ENCODE measurements around the gene RFWD3.
A peak's percentile ranks its signal among the peaks of the same experiment; 100 is the strongest.

The RFWD3 gene

DNA sequence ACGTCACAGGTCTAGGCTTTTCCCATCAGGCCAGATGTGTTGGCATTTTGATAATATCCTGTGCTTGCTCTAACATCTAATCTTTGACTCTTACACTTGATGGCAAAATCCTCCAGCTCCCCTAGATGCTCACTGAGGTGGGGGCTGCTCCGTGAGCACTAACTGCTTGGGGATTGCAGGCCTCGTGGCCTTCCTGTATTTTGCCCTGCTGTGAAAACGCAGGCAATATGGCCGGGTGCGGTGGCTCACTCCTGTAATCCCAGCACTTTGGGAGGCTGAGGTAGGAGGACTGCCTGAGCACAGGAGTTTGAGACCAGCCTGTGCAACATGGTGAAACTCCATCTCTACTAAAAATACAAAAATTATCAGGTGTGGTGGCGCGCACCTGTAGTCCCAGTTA, 43.7 kb upstream of the RFWD3 start:
- H3K27me3 ChIP-seq (replicated peaks; ENCODE audit: control insufficient read depth, insufficient read depth, low read length) = no peaks in the 10 kb centered on the region; the same call in 1 of the 2 replicates
- no peak for DNase-seq (ENCODE audit: extremely low read depth, insufficient read length)
- TF ChIP-seq, protein P1, sequence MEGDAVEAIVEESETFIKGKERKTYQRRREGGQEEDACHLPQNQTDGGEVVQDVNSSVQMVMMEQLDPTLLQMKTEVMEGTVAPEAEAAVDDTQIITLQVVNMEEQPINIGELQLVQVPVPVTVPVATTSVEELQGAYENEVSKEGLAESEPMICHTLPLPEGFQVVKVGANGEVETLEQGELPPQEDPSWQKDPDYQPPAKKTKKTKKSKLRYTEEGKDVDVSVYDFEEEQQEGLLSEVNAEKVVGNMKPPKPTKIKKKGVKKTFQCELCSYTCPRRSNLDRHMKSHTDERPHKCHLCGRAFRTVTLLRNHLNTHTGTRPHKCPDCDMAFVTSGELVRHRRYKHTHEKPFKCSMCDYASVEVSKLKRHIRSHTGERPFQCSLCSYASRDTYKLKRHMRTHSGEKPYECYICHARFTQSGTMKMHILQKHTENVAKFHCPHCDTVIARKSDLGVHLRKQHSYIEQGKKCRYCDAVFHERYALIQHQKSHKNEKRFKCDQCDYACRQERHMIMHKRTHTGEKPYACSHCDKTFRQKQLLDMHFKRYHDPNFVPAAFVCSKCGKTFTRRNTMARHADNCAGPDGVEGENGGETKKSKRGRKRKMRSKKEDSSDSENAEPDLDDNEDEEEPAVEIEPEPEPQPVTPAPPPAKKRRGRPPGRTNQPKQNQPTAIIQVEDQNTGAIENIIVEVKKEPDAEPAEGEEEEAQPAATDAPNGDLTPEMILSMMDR (IDR thresholded peaks at IDR 0.05; ENCODE audit: insufficient read depth, low read length, poor library complexity, severe bottlenecking) = no peak
- no peaks in the 10 kb centered on the region for H3K36me3 ChIP-seq (ENCODE audit: control insufficient read depth, insufficient read depth, low read length)
- no peak overlapping the region for H3K4me3 ChIP-seq (replicated peaks; ENCODE audit: low read depth, low read length)

DNA sequence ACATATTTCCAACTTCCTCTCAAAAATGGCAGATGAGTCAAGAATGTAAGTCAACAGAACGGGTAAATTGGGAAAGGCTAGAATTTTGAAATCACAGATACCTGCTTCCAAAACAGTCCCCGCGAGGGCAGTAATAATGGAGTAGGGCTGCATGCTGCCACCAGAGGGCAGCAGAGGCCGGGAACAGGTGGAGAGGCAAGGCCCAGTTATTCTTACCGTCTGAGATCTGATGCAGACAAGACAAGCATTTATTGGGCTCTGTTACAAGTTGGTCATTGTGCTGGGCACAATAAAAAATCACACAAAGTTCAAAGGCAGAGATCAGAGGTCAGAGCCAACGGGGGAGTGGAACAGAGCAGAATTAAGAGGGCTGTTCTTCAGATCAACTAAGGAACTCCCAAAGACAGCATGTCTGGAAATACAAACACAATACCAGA, 42.8 kb upstream of the RFWD3 start:
- TF ChIP-seq, protein P1 (IDR thresholded peaks at IDR 0.05; ENCODE audit: insufficient read depth, low read length, poor library complexity, severe bottlenecking) = peak; percentile 94
- Histone ChIP-seq H3K27me3 (replicated peaks; ENCODE audit: control insufficient read depth, insufficient read depth, low read length) (no peaks in the 10 kb centered on the region; the same call in 1 of the 2 replicates), H3K36me3 (ENCODE audit: control insufficient read depth, insufficient read depth, low read length) (no peaks in the 10 kb centered on the region), H3K4me3 (replicated peaks; ENCODE audit: low read depth, low read length) (no peak overlapping the region)
- DNase-seq (ENCODE audit: extremely low read depth, insufficient read length) = no peak

DNA sequence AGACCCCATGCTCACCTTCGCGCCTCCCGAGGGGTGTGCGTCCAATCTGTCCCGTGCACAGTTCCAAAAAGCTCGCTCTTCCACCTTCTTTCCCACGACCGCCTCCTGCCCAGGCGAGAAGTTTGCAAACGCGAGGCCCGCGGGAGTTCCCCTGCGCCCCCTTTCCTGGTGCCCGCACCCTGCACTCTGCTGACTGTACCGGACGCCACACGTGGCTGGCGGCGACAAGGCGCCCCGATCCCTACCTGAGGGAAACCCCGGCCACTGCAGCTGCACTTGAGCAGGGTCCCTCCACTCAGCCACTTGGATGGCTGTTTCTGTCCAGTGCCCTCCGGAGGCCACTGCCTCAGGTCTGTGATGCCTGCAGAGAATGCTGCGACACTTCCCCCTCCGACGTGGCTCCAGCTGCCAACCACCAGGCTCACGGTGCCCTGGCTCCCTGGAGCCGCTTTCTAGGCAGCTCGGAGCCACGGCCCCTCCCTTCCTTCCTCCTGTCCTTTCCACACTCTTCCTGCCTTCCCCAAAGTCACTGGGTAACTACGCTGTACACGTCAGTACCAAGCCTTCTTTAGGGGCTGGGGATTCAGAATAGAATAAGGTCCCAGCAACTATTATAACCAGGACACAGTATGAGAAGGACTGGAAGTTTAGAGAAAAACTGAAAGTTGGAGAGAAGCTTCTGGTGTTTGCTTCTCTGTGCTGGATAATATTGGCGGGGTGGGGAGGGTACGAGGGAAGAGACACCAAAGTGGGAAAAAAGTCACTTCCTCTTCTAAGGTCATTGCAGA, 34.0 kb upstream of the RFWD3 start, which contains the start of gene MLKL:
MLKL (minus strand) TSS at position 425 of the 788 bp plus-strand sequence. CDS start 5,105 bp downstream, outside the sequence.
- Histone ChIP-seq H3K36me3 (ENCODE audit: control insufficient read depth, insufficient read depth, low read length) (no peaks in the 10 kb centered on the region), H3K27me3 (replicated peaks; ENCODE audit: control insufficient read depth, insufficient read depth, low read length) (no peaks in the 10 kb centered on the region), H3K4me3 (replicated peaks; ENCODE audit: low read depth, low read length) (peak within 1 kb of the TSS; percentile 88)
- DNase-seq (ENCODE audit: extremely low read depth, insufficient read length) = peak; percentile 74
- TF ChIP-seq, protein P1 (IDR thresholded peaks at IDR 0.05; ENCODE audit: insufficient read depth, low read length, poor library complexity, severe bottlenecking) = peak; percentile 15

DNA sequence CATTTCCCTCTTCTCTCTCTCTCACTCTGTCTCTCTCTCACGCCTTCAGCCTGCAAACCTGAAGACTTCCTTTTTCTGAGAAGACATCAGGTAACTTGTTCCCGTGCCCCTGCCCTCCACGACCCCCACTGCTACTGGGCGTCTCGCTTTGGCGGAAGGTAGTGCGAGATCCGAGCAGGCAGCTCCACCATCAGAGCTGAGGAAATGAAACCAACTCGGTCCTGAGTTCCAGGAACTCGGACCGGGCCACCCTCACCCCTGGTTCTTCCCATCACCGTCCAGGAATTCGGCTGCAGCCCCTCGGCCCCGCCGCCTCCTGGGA, 33.4 kb upstream of the RFWD3 start:
- H3K27me3 ChIP-seq (replicated peaks; ENCODE audit: control insufficient read depth, insufficient read depth, low read length) = no peaks in the 10 kb centered on the region
- peak overlapping the region; percentile 88 for H3K4me3 ChIP-seq (replicated peaks; ENCODE audit: low read depth, low read length)
- DNase-seq (ENCODE audit: extremely low read depth, insufficient read length) = no peak
- TF ChIP-seq, protein P1 (IDR thresholded peaks at IDR 0.05; ENCODE audit: insufficient read depth, low read length, poor library complexity, severe bottlenecking) = no peak
- peaks cover 2% of the 10 kb centered on the region; the same call in 1 of the 2 replicates for H3K36me3 ChIP-seq (ENCODE audit: control insufficient read depth, insufficient read depth, low read length)

DNA sequence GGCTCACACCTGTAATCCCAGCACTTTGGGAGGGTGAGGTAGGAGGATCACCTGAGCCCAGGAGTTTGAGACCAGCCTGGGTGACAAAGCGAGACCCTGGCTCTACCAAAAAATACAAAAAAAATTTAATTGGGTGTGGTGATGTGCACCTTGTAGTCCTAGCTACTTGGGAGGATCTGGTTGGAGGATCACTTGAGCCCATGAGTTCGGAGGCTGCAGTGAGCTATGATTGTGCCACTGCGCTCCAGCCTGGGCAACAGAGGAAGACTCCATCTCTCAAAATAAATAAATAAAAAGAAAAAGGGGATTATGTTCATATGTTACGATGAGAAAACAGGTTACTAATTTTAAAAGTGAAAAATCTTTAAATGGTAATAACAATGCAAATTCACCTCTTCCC, 33.0 kb upstream of the RFWD3 start:
- DNase-seq (ENCODE audit: extremely low read depth, insufficient read length) = no peak
- peaks cover 2% of the 10 kb centered on the region for H3K36me3 ChIP-seq (ENCODE audit: control insufficient read depth, insufficient read depth, low read length)
- TF ChIP-seq, protein P1 (IDR thresholded peaks at IDR 0.05; ENCODE audit: insufficient read depth, low read length, poor library complexity, severe bottlenecking) = no peak
- no peaks in the 10 kb centered on the region for H3K27me3 ChIP-seq (replicated peaks; ENCODE audit: control insufficient read depth, insufficient read depth, low read length)
- H3K4me3 ChIP-seq (replicated peaks; ENCODE audit: low read depth, low read length) = peak overlapping the region; percentile 88

Measured in GM06990 (cell line).